K562 (cell line): ENCODE data around the gene FAM234B. TPM values are rescaled to one million over a fixed set of nuclear protein-coding genes. Genes with fewer than 3 reads are reported as not detected.

Experiments used
- ATAC-seq: fragments of 200-7000 bp; cut with Tn5 transposase; 3 replicates; pipeline ENCODE4 v1.9.1; 2020; ENCODE audit warnings: moderate library complexity
- BruUV-seq: library from RNA; stranded (reverse); fragments of 400-500 nt; replicated peaks from 2 replicates; lab custom pipeline; 2021; lab: Mats Ljungman, UMichigan
- CTCF ChIA-PET: fragments of 300-600 bp; formaldehyde crosslinking; extraction: SDS; loops from one replicate; lab custom pipeline; 2021; ENCODE audit warnings: low intra/inter-chr PET ratio; lab: Yijun Ruan, JAX
- POLR2A ChIA-PET: fragments of 300-600, 350-650 bp; sonication (Branson Sonifier 250); formaldehyde crosslinking; extraction: SDS; loops from one replicate; lab custom pipeline; 2021; ENCODE audit warnings: antibody characterized with exemption, inconsistent platforms; lab: Yijun Ruan, JAX
- DNase-seq, 4 experiments: peaks; one replicate each; pipeline versions ENCODE4 v3.0.0 to v3.0.0-alpha.2; 2011 to 2018; ENCODE audit warnings: low spot score in 3 of 4, mixed read lengths in 3 of 4; ENCODE audit errors: extremely low read depth in 1 of 4
- FAIRE-seq: peaks from 2 replicates; lab custom pipeline; 2011; peaks lifted over from hg19 to GRCh38; lab: Jason Lieb, UNC
- H2AFZ ChIP-seq: 2 replicates; pipeline ENCODE4 v1.6.0; 2011; ENCODE audit warnings: low read depth, low read length, control low read depth, inconsistent platforms
- H3K27ac ChIP-seq: fragments of 200-600 bp; 3 replicates; pipeline ENCODE4 v1.8.0; 2011; ENCODE audit warnings: low read depth, mild to moderate bottlenecking, control low read depth, inconsistent platforms, low read length, moderate library complexity, mixed read lengths; ENCODE audit errors: extremely low read depth
- H3K27me3 ChIP-seq, 2 experiments: fragments of 300-600 bp in 1 of 2; 2 replicates in 1 of 2; 3 replicates in 1 of 2; pipeline versions ENCODE4 v1.6.0 to v1.8.0; 2011; ENCODE audit warnings: inconsistent platforms in 2 of 2, low read length in 2 of 2, mild to moderate bottlenecking in 1 of 2, mixed read lengths in 1 of 2, moderate library complexity in 1 of 2; ENCODE audit not compliant: control insufficient read depth in 2 of 2, insufficient read depth in 2 of 2
- H3K36me3 ChIP-seq: fragments of 300-600 bp; 3 replicates; pipeline ENCODE4 v1.8.0; 2011; ENCODE audit warnings: mild to moderate bottlenecking, low read length, inconsistent platforms; ENCODE audit not compliant: control insufficient read depth, insufficient read depth
- H3K4me1 ChIP-seq, 2 experiments: fragments of 200-600 bp in 1 of 2; replicated peaks in 1 of 2; 2 replicates in 1 of 2; 3 replicates in 1 of 2; pipeline versions ENCODE4 v1.5.1 to v1.8.0; 2011; ENCODE audit warnings: inconsistent platforms in 2 of 2, low read length in 2 of 2, mild to moderate bottlenecking in 1 of 2, mixed read lengths in 1 of 2, moderate library complexity in 1 of 2; ENCODE audit not compliant: control insufficient read depth in 2 of 2, insufficient read depth in 2 of 2
- H3K4me2 ChIP-seq: 2 replicates; pipeline ENCODE4 v1.6.1; 2011; ENCODE audit warnings: low read length, control low read depth, inconsistent platforms, mixed read lengths; ENCODE audit not compliant: insufficient read depth
- H3K4me3 ChIP-seq: fragments of 200-600 bp; sonication (generic), shearing (Covaris generic); 2 replicates; pipeline ENCODE4 v1.5.1; 2016; ENCODE audit warnings: control low read depth, inconsistent platforms
- H3K79me2 ChIP-seq: fragments of 200-600 bp; 3 replicates; pipeline ENCODE4 v1.8.0; 2011; ENCODE audit warnings: low read length, inconsistent platforms; ENCODE audit not compliant: control insufficient read depth, insufficient read depth
- H3K9ac ChIP-seq, 2 experiments: 2 replicates each; pipeline versions ENCODE4 v1.6.0 to v1.6.1; 2011; ENCODE audit warnings: low read depth in 2 of 2, low read length in 2 of 2, control low read depth in 1 of 2, inconsistent platforms in 1 of 2, mild to moderate bottlenecking in 1 of 2, mixed read lengths in 1 of 2; ENCODE audit not compliant: insufficient read depth in 1 of 2
- H3K9me1 ChIP-seq: one replicate; pipeline ENCODE4 v1.6.0; 2011; ENCODE audit warnings: inconsistent platforms, mild to moderate bottlenecking, low read length, moderate library complexity; ENCODE audit not compliant: control insufficient read depth, insufficient read depth
- H3K9me3 ChIP-seq: replicated peaks from 2 replicates; pipeline ENCODE4 v1.5.1; 2011; ENCODE audit warnings: low read depth, low read length, inconsistent platforms; ENCODE audit not compliant: control insufficient read depth, insufficient read depth
- H4K20me1 ChIP-seq: replicated peaks from 2 replicates; pipeline ENCODE4 v1.6.1; 2011; ENCODE audit warnings: low read length, inconsistent platforms, mixed read lengths; ENCODE audit not compliant: control insufficient read depth, insufficient read depth
- CCAR2 ChIP-seq: fragments of 200-400 bp; formaldehyde crosslinking; IDR thresholded peaks from 2 replicates; pipeline ENCODE4 v1.6.1; 2017; ENCODE audit warnings: mild to moderate bottlenecking, low read depth, low read length
- CHAMP1 ChIP-seq: fragments of 450-650 bp; IDR thresholded peaks from 2 replicates; pipeline ENCODE4 v1.6.1; 2016; ENCODE audit warnings: mild to moderate bottlenecking
- E2F6 ChIP-seq, 2 experiments: IDR thresholded peaks; 2 replicates each; pipeline ENCODE4 v1.6.1; 2011; ENCODE audit warnings: borderline replicate concordance in 1 of 2, control low read depth in 1 of 2, low read depth in 1 of 2, low read length in 1 of 2, mild to moderate bottlenecking in 1 of 2, mixed read lengths in 1 of 2, moderate library complexity in 1 of 2; ENCODE audit not compliant: insufficient read depth in 1 of 2, insufficient read length in 1 of 2, poor library complexity in 1 of 2, severe bottlenecking in 1 of 2; ENCODE audit errors: extremely low read depth in 1 of 2
- KLF6 ChIP-seq: fragments of 250-450 bp; sonication (Bioruptor Pico); IDR thresholded peaks from 2 replicates; pipeline ENCODE4 v1.4.0; 2020; ENCODE audit warnings: mild to moderate bottlenecking, moderate library complexity, borderline replicate concordance
- UBTF ChIP-seq, 2 experiments: IDR thresholded peaks; 2 replicates each; pipeline ENCODE4 v1.6.1; 2012; ENCODE audit warnings: improper control_type of control experiment in 2 of 2, low read depth in 2 of 2, low read length in 2 of 2, borderline replicate concordance in 1 of 2
- ZNF24 ChIP-seq: fragments of 450-650 bp; IDR thresholded peaks from 2 replicates; pipeline ENCODE4 v1.6.1; 2016
- ZNF384 ChIP-seq: IDR thresholded peaks from 2 replicates; pipeline ENCODE4 v1.6.1; 2012; ENCODE audit warnings: low read depth, low read length, improper control_type of control experiment
- WGBS: fragments of 100-300 bp; shearing (Covaris generic); methylation state at CpG from one replicate; pipeline ENCODE4 v1.1.6; 2016; ENCODE audit warnings: low coverage, mixed read lengths; ENCODE audit not compliant: insufficient coverage; ENCODE audit errors: missing lambda C conversion rate; 5-methylcytosine and 5-hydroxymethylcytosine counted together
- in situ Hi-C: fragments of 300-500 bp; cut with MboI; formaldehyde crosslinking; loops from 4 replicates; pipeline ENCODE4 v1.15.0; 2018; ENCODE audit warnings: inconsistent platforms, mixed read lengths
- intact Hi-C: fragments of 100-400 bp; cut with micrococcal nuclease; formaldehyde crosslinking; loops from 2 replicates; pipeline ENCODE4 v1.14.2; 2022
- polyA plus RNA-seq, 8 experiments: library from polyadenylated mRNA; depleted of rRNA in 4 of 8; stranded (reverse) in 5 of 8; unstranded in 3 of 8; fragments of >200 nt; fragmentation: Nextera tagmentation in 2 of 8; fragmentation: Illumina TruSeq in 1 of 8; extraction: Ambion mirVana in 2 of 8; extraction: Trizol in 1 of 8; gene quantifications; 2 replicates each; pipeline versions ENCODE4 v1.2.1 to v1.2.3, GENCODE V29; 2011 to 2014; ENCODE audit warnings: inconsistent platforms in 1 of 8, missing spikeins in 1 of 8
- total RNA-seq, 7 experiments: library from RNA; depleted of rRNA in 6 of 7; stranded (reverse); fragments of >200 nt in 6 of 7; fragmentation: Illumina TruSeq in 2 of 7; extraction: Trizol in 2 of 7; gene quantifications; 2 replicates each; pipeline versions ENCODE4 v1.2.1 to v1.2.3, GENCODE V29; 2011 to 2021; ENCODE audit warnings: low replicate concordance in 1 of 7

Gene FAM234B
- total and polyA plus RNA-seq, 9 of the 15 experiments (the other 6 are each of a cell fraction or from before 2014, with no cell fraction given) = 1.00 to 4.3 (median 2.0) TPM

- no peaks in the 10 kb centered on the region for H3K36me3 ChIP-seq
- no peak overlapping the region for H2AFZ ChIP-seq
- BruUV-seq = no TSS peak
- H3K27ac ChIP-seq = no peak overlapping the region
- POLR2A ChIA-PET = interaction anchor here (0.8 to 1.8 kb wide), 2 partner anchors 11 to 524 kb away, joined by 3 to 4 read pairs; no protein-coding TSS in a partner anchor
- no peak overlapping the region for H3K4me2 ChIP-seq
- no peaks in the 10 kb centered on the region for H3K9me3 ChIP-seq
- peak; percentile 78; the same call in 1 of the 2 replicates for TF ChIP-seq ZNF24
- TF ChIP-seq E2F6 (IDR thresholded peaks at IDR 0.05; ENCODE audit: borderline replicate concordance in 1 of 2, extremely low read depth in 1 of 2, insufficient read depth in 1 of 2, insufficient read length in 1 of 2, low read depth in 1 of 2, low read length in 1 of 2, poor library complexity in 1 of 2, severe bottlenecking in 1 of 2) = no peak
- TF ChIP-seq KLF6 (CRISPR knock-in tag) = no peak
- TF ChIP-seq ZNF384 = no peak
- no peak for TF ChIP-seq UBTF (IDR thresholded peaks at IDR 0.05; ENCODE audit: borderline replicate concordance in 1 of 2, low read depth in 2 of 2, low read length in 2 of 2)
- no peak for TF ChIP-seq CCAR2
- TF ChIP-seq CHAMP1 = no peak
- 66% methylated on average over 9 of the region's 10 CpGs for WGBS
- H3K9ac ChIP-seq = no peak overlapping the region
- H3K79me2 ChIP-seq = no peaks in the 10 kb centered on the region
- ATAC-seq (no peak), DNase-seq (no peak), FAIRE-seq (no peak)
- no peaks in the 10 kb centered on the region; the same call in 1 of the 2 replicates for H4K20me1 ChIP-seq
- peaks cover 7 to 34% of the 10 kb centered on the region in 2 experiments; a peak in 4 of 5 replicates for H3K27me3 ChIP-seq
- in situ Hi-C loops (loop anchor here (5.0 kb wide), 1 partner anchor 102 kb away; no protein-coding TSS in a partner anchor), intact Hi-C loops (loop anchor here (2.0 to 10.0 kb wide), 3 partner anchors 78 to 185 kb away; no protein-coding TSS in a partner anchor)
- CTCF ChIA-PET = no interaction called here
- no peak overlapping the region for H3K4me3 ChIP-seq
- H3K9me1 ChIP-seq = no peaks in the 10 kb centered on the region
- H3K4me1 ChIP-seq = peaks cover 0 to 10% of the 10 kb centered on the region in 2 experiments; a peak in 3 of 5 replicates
Measured at GRCh38 chr12:13099844-13100604, 55.8 kb downstream of the FAM234B start.
